ENCODE data around the gene NELFCD.
"Not testable (repeated sequence)": the region's sequence is repeated elsewhere in the genome, so short reads cannot be mapped to it uniquely, and the experiment has no call there.

Gene NELFCD

DNA sequence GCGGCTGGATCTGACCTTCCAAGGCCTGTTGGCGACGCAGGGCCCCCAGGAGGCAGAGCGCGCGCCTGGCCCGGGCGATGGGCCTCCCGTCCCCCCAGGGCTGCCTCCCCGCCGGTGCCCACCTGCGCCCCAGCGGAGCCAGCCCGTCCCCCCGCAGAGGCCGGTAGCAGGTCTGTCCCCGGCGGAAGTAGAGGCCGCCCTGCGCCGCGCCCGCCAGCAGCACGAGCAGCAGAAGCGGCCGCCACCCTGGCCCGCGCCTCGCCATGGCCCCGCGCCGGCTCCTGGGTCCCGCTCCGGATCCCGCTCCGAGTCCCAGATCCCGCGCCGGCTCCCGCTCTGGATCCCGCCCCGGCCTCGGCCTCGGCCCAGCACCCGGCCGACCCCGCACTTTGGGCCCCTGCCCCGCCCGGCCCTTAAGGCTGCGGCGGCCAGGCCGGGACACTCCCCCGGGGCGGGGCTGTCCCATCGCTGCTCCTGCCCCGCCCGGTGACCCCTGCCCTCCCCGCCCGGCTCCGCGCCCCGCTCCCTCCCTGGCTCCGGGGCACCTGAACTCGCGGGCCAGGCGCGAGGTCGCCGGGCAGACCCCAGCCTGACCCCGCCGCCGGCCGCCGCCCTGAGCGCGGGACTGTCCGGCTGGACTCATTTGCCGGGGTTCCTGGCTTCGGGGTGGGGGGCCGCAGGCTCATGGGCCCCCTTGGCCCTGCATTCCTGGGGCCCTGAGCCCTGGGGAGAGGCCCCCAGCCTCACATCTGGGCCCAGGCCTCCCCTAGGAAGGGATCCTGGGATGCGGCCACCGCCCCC lies 26.0 kb downstream of the NELFCD start, which contains the start of gene CTSZ:
TSS of gene CTSZ (minus strand) at position 391 of the 801 bp plus-strand sequence. CDS start at position 265, 126 bp downstream.
- DNase-seq (ENCODE audit: insufficient read length, low spot score), result peak; percentile 91
- FAIRE-seq, result peak; percentile 94

DNA sequence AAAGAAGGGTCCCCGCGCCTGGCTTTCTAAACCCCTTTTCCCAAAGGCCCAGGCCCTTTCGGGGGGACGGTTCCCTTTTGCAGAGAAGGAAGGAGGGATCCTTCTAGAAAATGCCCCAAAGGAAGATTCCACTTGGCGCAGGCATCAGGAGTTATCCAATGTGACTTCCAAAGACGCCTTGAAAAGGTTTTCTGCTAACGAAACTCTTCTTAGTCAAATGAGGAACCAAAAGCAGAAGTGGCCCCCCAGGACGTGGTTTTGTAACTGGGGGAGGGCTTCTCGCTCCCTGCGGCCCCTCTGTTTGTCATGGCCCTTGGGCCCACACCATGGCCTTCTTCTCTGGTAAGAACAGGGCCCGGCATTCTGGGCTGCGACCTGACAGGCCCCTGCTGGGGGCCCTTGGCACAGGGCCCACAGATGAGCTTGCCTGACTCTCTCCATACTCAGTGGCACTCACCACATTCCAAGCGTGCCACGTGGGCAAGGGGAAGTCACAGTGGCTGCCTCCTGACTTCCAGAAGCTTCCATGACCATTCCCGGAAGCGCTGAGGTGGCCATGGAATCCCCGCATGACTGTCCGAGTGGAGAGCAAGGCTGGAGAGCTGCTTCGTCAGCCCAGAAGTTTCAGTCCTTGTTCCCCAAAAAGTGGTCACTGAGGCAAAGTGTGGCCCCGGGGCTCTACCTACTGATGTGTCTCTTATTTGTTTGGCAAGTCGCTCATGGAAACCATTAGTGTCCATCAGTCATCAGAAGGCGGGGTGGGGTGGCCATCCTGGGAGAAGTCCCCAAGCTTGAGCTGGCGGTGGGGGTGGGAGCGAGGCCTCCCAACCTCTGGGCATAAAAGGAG lies 26.8 kb downstream of the NELFCD start:
- no peak for FAIRE-seq
- no peak for DNase-seq (ENCODE audit: insufficient read length, low spot score)

DNA sequence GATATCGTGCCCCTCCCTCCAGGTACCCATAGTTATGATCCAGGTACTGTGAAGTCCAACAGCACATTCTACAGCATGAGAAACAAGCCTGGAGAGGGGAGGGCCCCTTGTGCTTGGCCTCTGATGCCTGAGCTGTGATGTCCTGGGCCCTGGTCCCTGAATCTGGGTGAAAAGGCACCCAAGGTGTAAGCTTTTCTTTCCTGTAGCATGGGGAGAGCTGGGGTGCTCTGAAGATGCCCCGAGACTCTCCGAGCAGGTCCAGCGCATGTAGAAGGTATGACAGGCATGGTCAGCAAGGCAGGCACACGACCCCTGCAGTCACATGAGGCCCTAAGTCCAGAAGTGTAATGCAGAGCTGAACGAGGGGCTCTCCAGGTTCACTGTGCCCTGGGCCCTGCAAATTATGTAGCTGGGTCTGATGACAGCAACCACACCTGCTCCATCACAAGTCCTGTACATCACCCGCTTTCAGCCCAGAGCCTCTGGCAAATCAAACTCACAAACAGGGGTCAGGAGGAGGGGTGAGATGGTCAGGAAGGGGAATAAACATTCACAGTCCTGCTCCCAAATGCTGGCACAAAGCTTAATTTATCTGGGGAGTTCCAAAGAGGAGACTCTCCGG lies 27.8 kb downstream of the NELFCD start:
- no peak for DNase-seq (ENCODE audit: insufficient read length, low spot score)
- FAIRE-seq, result peak; percentile 4

DNA sequence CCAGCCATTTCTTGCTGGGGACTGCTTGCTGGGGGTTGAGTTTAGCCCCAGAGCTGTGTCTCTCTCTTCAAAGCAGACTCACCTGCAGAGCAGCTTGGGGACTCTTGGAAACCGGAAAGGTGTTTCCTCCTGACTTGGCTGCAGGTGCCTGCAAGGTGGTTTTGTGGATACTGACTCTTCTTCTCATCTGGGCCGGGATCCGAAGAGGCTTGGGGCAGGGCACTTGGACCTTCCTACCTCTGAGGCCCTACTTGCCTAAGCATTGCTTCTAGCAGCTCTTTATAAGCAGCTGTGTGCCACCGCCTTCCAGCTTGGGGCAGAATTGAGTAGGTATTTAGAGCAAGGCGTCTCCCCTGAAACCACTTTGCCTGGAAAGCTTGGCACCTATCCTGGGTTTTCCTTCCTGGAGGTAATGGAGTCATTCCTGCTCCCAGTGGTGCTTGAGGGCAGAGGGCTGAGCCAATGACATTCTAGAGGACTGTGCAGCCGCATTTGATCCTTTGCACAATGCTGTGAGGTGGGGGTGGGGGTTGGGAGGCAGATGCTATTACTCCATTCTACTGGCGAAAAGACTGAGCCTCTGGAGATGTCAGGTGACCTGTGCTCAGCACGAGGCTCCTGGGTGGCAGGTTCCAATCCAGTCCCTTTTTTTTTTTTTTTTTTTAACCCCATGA lies 29.4 kb downstream of the NELFCD start:
- FAIRE-seq (no peak), DNase-seq (ENCODE audit: insufficient read length, low spot score) (no peak)

DNA sequence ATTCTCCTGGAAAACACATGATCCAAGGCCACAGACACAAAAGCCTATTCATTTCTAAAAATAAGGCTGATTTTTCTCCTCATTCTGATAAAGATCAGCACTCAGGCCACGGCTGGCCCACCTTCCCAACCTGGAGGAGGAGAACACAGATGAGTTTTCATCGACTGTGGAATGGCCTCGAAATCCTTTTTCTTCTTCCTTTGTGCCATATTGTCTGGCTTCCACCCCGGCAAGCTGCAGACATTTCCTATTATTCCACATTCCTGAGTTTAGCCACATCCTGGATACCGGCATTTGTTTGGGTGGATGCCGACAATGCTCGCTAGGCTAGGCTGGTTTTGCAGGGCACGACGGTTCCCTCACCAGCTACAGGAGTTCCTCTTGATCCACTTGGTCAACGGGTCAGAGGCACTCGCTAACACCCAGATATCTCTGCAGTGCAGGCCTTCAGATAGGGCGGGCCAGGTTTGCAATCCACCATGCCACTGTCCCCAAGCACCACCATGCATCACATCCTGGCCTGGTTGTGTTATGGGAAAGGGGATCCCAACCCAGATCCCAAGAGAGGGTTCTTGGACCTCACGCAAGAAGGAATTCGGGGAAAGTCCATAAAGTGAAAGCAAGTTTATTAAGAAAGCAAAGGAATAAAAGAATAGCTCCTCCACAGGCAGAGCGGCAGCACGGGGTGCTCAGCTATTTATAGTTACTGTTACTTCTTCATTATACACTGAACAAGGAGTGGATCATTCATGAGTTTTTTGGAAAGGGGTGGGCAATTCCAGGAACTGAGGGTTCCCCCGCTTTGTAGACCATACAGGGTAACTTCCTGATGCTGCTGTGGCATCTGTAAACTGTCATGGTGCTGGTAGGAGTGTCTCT lies 30.2 kb downstream of the NELFCD start:
- FAIRE-seq (peak; percentile 98), DNase-seq (ENCODE audit: insufficient read length, low spot score) (peak; percentile 96)

DNA sequence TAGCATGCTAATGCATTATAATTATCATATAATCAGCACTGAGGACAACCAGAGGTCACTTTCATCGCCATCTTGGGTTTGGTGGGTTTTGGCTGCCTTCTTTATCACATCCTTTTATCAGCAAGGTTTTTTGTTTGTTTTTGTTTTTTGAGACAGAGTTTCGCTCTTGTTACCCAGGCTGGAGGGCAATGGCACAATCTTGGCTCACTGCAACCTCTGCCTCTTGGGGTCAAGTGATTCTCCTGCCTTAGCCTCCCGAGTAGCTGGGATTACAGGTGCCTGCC lies 30.8 kb downstream of the NELFCD start:
- not testable (repeated sequence) for DNase-seq (ENCODE audit: insufficient read length, low spot score); FAIRE-seq

DNA sequence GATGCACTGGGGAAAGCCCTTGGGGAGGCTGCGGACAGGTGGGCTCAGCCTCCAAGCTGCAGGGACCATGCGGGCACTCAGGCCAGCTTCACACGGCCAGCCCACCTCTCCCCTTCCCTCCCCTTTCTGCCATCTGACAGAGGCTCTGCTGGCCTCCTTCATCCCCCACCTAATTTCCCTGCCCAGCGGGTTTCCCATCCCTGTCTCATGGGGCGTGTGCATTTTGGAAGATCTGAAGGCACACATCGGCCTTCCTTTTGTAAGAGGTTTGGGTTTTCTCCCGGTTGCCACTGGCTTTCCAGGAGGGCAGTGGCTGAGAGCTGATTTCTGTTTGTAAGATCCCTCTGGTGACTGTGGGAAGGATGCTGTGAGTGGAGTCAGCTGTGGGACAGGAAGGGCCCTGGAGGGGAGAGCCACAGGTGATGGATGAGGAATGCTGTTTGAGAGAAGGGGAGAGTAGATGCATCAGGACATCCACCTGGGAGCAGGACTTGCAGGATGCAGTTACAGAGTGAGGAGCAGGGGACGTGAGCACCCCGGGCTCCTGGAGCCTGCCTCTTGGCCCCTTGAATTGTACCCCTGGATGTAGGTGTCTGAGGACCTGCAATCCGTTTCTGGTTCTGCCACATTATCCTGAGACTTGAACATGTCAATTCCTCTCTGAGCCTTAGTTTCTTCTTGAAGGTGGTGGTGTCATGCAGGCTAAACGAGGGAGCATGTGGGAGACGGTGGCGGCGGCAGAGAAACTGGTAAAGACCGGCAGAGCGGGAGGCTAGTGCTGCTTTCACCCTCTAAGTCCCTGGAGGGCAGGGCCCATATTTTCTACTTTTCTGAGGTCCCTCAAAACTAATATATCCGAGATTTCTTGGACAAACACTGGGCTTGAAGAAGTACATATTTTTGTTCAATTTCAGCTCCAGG lies 32.2 kb downstream of the NELFCD start:
- DNase-seq (ENCODE audit: insufficient read length, low spot score) (no peak), FAIRE-seq (no peak)

DNA sequence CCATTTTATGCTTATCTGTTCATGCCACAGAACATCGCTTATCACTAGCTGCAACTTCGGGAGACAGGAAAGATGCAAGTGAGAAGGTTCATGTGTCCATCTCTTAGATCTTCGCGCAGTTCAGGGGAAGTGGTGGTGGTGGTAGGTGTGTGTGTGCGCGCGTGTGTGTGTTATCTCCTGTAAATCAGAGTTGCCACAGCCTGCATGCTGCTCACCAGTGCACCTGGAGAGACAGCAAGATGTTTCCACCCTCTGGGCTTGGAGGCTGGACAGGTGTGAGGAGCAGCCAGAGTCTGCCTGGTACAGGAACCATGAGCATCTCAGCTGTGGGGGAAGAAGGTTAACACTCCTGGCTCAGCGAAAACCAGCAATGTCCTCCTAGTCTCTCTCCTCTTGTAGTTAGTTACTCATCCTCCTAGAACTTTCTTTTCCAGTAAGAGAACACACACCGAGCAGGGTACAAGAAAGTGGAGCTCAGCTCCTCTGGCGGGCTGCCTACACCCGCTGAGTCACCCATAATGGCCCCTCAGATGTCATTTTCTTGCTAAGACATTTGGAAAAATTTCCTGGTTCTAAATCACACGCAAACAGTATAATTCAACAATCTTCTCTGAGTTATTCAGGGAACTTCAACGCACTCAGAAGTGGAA lies 33.0 kb downstream of the NELFCD start:
- DNase-seq (ENCODE audit: insufficient read length, low spot score) (no peak), FAIRE-seq (peak; percentile 83)

DNA sequence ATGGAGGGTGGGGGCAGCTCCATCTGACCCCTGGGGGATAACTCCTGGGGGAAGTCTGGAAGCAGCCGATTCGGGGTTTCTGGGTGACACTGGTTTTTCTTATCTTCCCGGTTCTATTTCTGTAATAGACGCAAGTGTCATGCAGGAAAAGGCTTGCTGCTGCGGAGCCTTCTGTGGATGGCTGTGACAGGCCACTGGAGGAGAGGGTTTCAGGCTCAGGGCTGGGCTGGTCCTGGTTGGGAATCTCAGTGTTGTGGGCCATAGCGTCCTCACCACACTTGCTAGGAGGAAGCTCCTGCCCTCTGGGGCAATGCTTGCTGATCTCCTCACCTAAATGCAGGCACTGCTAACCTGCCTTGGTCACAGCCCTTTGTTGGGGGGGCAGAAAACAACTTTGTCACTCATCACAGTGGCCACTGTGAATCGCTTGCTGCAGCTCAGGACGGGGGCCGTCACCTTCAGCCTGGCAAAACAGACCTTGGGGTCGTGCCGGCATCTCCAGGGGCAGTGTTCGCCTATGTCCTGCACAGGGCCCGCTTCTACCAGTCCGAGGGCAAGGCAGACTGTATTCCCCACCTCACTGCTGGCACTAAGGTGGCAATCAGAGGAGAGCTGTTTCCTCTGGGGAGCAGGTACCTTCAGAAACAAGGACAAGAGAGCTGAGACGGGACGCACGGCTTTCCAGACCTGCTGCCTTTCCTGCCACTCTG lies 33.8 kb downstream of the NELFCD start:
- DNase-seq (ENCODE audit: insufficient read length, low spot score) (no peak), FAIRE-seq (no peak)

DNA sequence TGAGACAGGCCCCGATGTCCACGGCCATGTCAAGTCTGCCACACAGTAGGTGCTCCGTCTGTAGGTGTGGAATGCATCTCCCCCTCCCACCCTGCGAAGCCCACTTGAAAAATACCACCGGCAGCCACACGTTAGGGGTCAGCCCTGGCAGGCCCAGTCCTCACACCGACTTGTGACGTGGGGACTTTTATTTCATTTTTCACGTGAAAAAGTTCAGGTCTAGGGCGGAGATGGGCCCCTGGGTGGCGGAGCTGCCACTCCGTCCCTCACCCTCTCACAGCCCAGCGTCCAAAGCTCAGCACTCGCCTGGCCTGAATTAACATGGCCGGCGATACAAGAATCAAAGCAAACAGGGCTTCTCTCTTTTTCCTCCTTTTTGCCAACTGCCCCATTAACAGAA lies 34.4 kb downstream of the NELFCD start:
- FAIRE-seq, result no peak
- no peak for DNase-seq (ENCODE audit: insufficient read length, low spot score)

DNA sequence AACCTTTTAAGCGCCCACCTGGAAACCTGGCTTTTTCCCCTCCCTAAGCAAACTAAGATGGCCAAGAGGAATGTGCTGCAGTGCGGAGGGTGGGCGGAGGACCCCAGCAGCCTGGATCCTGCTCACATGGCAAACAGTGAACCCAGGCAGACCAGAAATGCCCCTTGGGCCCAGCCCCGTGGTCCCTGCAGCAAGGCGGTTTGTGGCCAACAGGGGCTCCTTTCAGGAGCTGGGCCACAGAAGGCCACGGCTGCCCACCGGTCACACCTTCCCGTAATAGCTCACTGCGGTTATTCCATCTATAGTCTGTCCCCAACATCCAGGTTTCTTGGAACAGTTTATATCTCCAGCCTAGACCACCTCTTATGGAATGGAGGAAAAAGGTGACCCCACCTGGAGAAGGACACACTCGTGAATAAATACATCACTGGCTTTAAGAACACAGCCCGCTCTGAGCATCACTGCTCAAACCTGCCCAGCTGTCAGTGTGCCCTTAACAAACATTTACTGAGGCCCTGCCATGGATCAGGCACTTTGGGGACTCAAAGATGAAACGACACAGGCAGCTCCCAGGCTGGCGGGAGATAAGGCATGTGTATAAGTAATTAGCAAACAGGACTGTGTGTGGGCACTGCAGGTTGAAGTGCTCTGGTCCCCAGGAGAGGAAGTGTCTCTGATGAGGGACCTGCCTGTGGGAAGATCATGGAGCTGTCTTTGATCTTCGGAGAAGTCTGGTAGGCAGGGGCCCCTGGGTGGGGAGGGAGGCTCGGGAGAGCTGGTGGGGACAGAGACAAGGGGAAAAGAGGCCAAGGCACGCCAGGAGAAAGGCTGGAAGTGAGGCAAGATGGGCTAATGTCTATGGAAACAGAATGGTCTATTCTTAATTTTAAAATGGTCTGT lies 35.0 kb downstream of the NELFCD start:
- no peak for FAIRE-seq
- DNase-seq (ENCODE audit: insufficient read length, low spot score), result no peak

DNA sequence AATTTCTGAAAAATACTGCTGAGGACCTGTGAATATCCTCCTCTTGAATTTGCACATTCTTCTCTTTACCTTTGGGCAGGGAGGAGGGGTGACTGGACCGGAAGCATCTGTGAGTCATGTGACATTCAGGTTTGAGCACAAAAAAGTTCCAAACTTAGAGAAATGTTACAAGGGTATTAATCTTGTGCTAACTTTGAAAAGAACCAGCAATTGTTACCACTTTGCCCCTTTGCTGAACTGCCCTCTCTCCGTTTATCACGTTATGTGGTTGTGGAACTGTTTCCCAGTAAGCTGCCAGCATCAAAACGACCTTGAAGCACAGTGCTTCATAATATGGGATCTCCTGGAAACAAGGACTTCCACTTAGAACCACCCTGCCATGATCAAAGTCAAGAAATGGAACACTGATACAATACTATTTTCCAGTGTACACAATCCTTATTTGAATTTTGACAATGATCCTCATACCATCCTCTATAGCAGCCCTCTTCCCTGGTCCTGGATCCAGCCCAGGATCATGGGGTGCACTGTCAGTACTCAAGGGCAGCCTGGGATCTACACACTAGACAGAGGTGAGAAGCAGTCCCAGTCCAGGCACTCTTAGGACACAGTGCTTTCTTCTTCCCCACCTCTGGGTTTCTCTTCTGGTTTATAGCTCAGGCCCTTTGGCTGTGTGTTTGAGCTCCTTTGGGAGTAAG lies 35.9 kb downstream of the NELFCD start:
- FAIRE-seq, result peak; percentile 42
- DNase-seq (ENCODE audit: insufficient read length, low spot score), result no peak

DNA sequence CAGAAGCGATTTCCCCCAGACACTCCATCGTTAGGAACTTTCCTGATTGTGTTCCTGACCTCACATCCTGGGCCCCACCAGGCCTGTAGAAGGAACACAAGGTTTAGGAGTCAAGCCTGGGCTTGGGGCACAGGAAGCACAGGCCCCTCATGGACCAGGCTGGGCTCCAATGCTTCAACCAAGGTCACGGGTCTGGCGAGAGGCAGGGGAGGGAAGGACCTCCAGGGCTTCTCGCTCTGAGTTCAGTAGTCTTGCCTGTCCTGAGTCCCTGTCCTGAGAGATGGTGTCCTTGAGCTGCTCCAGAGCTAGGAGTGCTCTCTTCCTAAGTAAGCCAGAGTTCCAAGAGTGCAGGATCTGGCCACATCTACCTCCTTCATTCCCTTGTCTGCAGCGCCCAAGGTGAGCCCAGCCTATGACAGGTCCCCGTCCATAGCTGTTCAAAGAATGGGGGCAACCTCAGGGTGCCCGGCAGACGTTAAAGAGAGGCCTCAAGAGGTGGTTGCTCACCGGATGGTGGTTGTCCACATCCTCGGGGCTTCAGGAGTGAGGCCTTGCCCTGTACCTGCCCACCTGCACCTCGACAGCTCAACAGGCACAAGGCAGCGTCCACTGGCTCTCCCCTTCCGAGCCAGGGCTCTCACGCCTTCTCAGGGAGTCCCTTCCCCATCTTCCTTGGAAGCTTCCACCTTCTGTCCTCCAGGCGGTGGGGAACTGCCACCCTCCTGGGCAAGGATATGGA lies 36.6 kb downstream of the NELFCD start:
- FAIRE-seq, result peak; percentile 44

DNA sequence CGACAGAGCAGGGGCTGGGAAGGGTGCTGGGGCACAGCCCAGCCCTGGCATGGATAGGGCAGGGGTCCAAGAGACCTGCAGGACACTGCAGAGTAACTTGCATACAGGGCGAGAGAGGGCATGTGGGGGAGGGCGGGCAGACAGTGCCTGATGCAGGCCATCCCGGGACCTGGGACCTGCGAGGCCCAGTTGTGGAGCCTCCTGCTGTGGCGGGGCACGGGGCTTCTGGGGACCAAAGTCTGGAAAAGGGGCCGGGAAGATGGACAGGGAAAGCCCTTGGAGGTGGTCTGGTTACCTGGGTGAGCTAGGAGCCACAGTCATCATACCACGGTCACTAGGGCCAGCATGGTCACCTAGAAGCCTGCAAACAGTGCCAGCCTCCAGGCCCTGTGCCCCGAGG lies 37.8 kb downstream of the NELFCD start:
- FAIRE-seq, result no peak
- no peak for DNase-seq (ENCODE audit: insufficient read length, low spot score)

More for the DNA sequence above, 36.6 kb downstream of the NELFCD start:
- DNase-seq (ENCODE audit: insufficient read length, low spot score), result no peak

DNA sequence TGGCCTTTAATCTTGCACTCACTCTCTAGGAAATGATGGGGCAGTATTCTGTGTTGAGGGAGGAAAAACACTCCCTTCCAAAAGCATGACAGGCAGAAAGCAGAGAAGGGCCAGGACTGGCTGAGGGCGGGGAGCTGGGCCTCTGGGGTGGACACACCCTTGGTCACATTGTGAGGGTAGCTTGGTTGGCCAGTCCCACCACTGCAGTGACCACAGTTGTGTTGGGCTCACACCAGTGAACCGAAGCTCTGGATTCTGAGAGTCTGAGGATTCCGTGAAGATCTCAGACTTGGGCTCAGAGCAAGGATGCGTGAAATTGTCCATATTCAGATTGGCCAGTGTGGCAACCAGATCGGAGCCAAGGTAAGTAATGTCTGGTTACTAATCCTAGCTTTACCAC lies 38.2 kb downstream of the NELFCD start, which contains the start of gene TUBB1:
TSS of gene TUBB1 (plus strand) at position 213 of the 400 bp plus-strand sequence. CDS start at position 307, 94 bp downstream.
- FAIRE-seq, result no peak
- DNase-seq (ENCODE audit: insufficient read length, low spot score), result no peak

Data from HTR-8/SVneo (cell line).